Measurements from ENCODE around the gene PRMT9. TPM values are rescaled to one million over a fixed set of nuclear protein-coding genes. Genes with fewer than 3 reads are reported as not detected.

The PRMT9 gene
- total and polyA plus RNA-seq, 2 of the 4 experiments (the other 2 are of a cell fraction) = 5.0 to 14.2 TPM

DNA sequence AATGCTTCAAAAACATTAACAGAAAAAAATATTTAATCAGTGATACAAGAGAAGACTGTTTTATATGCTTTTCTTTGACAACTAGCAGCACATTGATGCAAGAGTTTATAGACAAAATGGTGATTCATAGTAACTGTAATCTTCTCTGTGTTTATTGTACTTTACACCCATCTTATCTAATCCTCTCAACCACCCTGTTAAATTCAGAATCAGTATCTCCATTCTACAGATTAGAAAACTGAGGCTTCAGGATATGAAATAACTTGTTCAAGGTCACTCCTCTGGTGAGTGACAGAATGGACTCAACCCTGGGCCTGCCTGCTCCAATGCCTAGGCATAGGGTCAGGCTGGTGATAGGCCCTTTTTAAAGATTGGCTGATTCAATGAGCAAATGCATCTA lies 92.9 kb downstream of the PRMT9 start:
- H3K23ac ChIP-seq (ENCODE audit: low read depth, low read length) = no peak overlapping the region
- no peak overlapping the region for H3K18ac ChIP-seq (ENCODE audit: low read depth, low read length)
- ChIA-PET CTCF (interaction anchor here (0.6 to 1.4 kb wide), 3 partner anchors 74 to 494 kb away, joined by 3 to 4 read pairs (median 3); no protein-coding TSS in a partner anchor), POLR2A (ENCODE audit: unreplicated experiment) (no interaction called here)
- BruUV-seq (replicated peaks) = no TSS peak
- no peak overlapping the region for H4K5ac ChIP-seq (ENCODE audit: low read depth, low read length)
- no peak overlapping the region for H2AFZ ChIP-seq (replicated peaks; ENCODE audit: low read length, poor library complexity)
- no peak overlapping the region for H4K91ac ChIP-seq (ENCODE audit: insufficient read depth, low read depth, low read length)
- ATAC-seq (ENCODE audit: low read depth) = no peak; the same call in 1 of the 2 replicates
- intact Hi-C loops (cut with micrococcal nuclease) = loop anchor here (1.0 kb wide), 1 partner anchor 110 kb away; the partner anchor contains the start of gene EDNRA
- H2BK120ac ChIP-seq (ENCODE audit: low read depth, low read length) = no peak overlapping the region
- H3K4me2 ChIP-seq (ENCODE audit: low read depth, low read length) = no peak overlapping the region
- no peak overlapping the region for H3K4me3 ChIP-seq (ENCODE audit: insufficient read depth, low read depth, low read length)
- TF ChIP-seq RCOR1 (IDR thresholded peaks at IDR 0.05; ENCODE audit: insufficient replicate concordance, low read length) = peak; percentile 96
- TF ChIP-seq, protein P1, sequence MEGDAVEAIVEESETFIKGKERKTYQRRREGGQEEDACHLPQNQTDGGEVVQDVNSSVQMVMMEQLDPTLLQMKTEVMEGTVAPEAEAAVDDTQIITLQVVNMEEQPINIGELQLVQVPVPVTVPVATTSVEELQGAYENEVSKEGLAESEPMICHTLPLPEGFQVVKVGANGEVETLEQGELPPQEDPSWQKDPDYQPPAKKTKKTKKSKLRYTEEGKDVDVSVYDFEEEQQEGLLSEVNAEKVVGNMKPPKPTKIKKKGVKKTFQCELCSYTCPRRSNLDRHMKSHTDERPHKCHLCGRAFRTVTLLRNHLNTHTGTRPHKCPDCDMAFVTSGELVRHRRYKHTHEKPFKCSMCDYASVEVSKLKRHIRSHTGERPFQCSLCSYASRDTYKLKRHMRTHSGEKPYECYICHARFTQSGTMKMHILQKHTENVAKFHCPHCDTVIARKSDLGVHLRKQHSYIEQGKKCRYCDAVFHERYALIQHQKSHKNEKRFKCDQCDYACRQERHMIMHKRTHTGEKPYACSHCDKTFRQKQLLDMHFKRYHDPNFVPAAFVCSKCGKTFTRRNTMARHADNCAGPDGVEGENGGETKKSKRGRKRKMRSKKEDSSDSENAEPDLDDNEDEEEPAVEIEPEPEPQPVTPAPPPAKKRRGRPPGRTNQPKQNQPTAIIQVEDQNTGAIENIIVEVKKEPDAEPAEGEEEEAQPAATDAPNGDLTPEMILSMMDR (conservative IDR thresholded peaks at IDR 0.05; ENCODE audit: low read depth, low read length) = no peak
- TF ChIP-seq BHLHE40 (IDR thresholded peaks at IDR 0.05; ENCODE audit: low read depth, low read length) = peak; percentile 27; the same call in 1 of the 2 replicates
- no peak for TF ChIP-seq SMC3 (IDR thresholded peaks at IDR 0.05; ENCODE audit: low read depth, low read length)
- no peak for TF ChIP-seq MAZ (IDR thresholded peaks at IDR 0.05; ENCODE audit: borderline replicate concordance, low read depth, low read length)
- peak; percentile 64 for TF ChIP-seq CEBPB (IDR thresholded peaks at IDR 0.05; ENCODE audit: low read depth, low read length)
- peak; percentile 43; the same call in 1 of the 2 replicates for TF ChIP-seq FOS (IDR thresholded peaks at IDR 0.05; ENCODE audit: low read depth, low read length)
- H2BK20ac ChIP-seq (ENCODE audit: low read depth, low read length) = no peak overlapping the region
- H3K79me1 ChIP-seq (ENCODE audit: low read depth in 1 of 2, low read length in 2 of 2) = no peaks in the 10 kb centered on the region
- no peaks in the 10 kb centered on the region for H4K20me1 ChIP-seq (ENCODE audit: insufficient read depth, low read length)
- no peak overlapping the region for H4K8ac ChIP-seq (ENCODE audit: low read depth in 2 of 2, low read length in 2 of 2)
- dilution Hi-C loops (cut with HindIII; ENCODE audit: low sequenced_read_pairs, unreplicated experiment) = no loop called here
- H3K4ac ChIP-seq (ENCODE audit: low read depth, low read length) = no peak overlapping the region
- in situ Hi-C loops (cut with MboI; ENCODE audit: low sequenced_read_pairs) = loop anchor here (5.0 to 25.0 kb wide), 4 partner anchors 434 to 1254 kb away; no protein-coding TSS in a partner anchor
- H2BK5ac ChIP-seq (ENCODE audit: low read depth, low read length, poor library complexity, severe bottlenecking) = no peak overlapping the region
- H2AK5ac ChIP-seq (ENCODE audit: low read depth, low read length) = no peak overlapping the region
- H2BK15ac ChIP-seq (ENCODE audit: low read depth, low read length) = no peak overlapping the region
- H3K56ac ChIP-seq (ENCODE audit: extremely low read depth, insufficient read depth, low read length) = no peak overlapping the region
- no peak overlapping the region for H3K9ac ChIP-seq (ENCODE audit: low read depth, low read length)
- H3K27ac ChIP-seq (ENCODE audit: insufficient read depth, low read length) = no peak overlapping the region
- H3K4me1 ChIP-seq (ENCODE audit: control insufficient read depth, insufficient read depth, low read length) = peaks cover 6% of the 10 kb centered on the region
- no peaks in the 10 kb centered on the region for H3K9me3 ChIP-seq (ENCODE audit: control insufficient read depth, insufficient read depth, low read length)
- H3K9me1 ChIP-seq (ENCODE audit: insufficient read depth, low read length) = no peaks in the 10 kb centered on the region
- no peaks in the 10 kb centered on the region for H3K36me3 ChIP-seq (ENCODE audit: control insufficient read depth, insufficient read depth, low read length)
- H2AK9ac ChIP-seq (replicated peaks; ENCODE audit: low read depth, low read length, poor library complexity) = no peak overlapping the region
- DNase-seq = peak; percentile 58
- no peaks in the 10 kb centered on the region for H3K27me3 ChIP-seq (ENCODE audit: control insufficient read depth, insufficient read depth, low read length)
- no peak overlapping the region for H3K14ac ChIP-seq (replicated peaks; ENCODE audit: low read depth, low read length)

All from IMR-90 (cell line).